GM21717 (cell line): ENCODE measurements around the gene IL6ST.
"Not testable (repeated sequence)": the region's sequence is repeated elsewhere in the genome, so short reads cannot be mapped to it uniquely, and the experiment has no call there.

Experiments used
- ATAC-seq: cut with Tn5 transposase; IDR thresholded peaks from one replicate; pipeline ENCODE4 v1.9.1; 2021; ENCODE audit warnings: mild to moderate bottlenecking, moderate library complexity; ENCODE audit not compliant: unreplicated experiment

IL6ST gene

DNA sequence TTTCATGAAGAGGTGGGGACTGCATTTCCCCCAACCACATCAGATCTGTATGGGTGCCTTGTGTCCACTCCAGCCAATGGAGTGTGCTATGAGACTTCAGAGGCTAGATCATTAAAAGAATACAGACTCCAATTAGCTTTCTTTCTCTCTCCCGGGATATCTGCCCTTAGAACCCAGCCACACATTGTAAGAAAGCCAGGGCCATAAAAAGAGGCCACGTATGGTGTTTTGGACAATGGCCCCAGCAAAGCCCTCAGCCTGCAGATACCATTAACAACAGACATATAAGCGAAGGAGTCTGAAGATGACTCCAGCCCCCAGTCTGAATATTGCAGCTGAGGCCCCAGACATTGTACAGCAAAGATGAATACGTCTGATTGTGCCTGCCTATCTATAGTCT, 21.5 kb downstream of the IL6ST start:
- no peak for ATAC-seq

DNA sequence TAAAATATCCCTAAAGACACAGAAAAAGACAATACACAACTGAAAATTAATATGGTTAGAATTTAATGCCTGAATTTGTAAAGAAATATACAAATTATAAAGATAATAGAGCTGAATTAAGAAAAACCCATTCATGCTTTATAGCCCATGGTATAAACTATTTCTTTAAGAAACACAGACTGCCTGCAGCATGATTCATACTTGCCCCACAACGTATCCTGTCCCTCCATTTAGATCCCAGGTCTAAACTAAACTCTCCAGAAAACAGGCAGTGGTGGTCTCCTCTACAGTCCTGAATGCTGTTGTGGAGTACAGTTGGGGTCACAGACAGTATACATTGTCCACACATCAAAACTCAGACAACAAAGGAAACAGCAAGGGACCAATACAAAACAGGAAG, 24.8 kb downstream of the IL6ST start:
- no peak for ATAC-seq

DNA sequence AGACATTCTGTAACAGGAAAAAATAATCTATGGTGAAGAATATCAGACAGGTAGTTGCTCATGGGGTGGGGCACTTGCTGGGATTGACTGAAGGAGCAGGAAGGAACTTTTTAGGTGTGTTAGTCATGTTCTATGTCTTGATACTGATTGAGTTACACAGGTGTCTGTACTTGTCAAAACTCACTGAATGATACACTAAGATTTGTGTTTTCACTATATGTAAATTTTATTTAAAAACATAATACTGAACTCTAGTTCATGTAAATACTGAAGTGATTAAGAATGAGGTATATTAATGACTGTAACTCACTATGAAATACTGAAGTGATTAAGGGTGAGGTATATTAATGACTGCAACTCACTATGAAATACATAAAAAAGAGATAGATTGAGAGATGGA, 28.5 kb downstream of the IL6ST start:
- ATAC-seq, result no peak

DNA sequence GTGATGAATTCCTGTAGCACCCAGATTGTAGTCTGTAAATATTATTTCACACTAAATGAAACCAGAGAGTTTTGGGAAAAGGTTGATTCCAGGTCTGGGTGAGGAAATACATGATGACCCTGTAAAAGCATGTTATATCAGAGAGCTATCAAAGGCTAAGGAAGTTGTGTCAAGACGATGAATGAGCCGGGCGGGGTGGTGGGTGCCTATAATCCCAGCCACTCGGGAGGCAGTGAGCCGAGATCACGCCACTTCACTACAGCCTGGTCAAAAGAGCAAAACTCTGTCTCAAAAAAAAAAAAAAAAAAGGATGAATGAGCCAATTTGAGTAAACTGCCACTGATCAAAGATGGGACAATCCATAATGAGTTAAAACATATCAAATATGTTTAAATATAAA, 29.2 kb downstream of the IL6ST start:
- ATAC-seq, result no peak

DNA sequence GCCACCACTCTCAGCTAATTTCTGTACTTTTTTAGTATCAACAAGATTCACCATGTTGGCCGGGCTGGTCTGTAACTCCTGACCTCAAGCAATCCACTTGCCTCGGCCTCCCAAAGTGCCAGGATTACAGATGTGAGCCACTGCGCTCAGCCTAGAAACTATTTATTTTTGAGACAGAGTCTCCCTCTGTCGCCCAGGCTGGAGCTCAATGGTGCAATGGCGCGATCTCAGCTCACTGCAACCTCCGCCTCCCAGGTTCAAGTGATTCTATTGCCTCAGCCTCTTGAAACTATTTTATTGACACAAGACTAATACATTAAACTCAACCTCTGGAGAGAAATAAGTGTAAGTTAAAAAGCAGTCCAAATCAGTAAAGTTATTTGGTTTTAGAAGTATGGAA, 34.0 kb downstream of the IL6ST start:
- ATAC-seq, result no peak

DNA sequence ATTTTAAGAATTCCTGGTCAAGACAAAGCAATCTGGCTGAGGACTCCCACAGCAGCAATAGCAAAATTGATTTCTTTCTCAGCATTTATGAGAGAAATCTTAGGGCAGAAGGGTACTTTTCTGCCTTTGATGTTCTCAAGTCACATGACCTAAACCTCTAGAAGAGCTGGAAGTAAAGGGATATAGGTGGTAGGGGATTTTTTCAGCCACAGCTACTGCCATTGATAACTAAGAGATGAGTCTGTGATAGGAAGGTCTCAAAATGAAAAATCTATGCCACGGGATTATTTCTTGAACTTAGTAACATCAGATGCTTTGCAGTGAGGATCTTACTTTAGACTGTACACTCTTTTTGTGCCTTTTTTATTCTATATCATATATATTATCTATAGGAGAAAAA, 35.6 kb downstream of the IL6ST start:
- no peak for ATAC-seq

DNA sequence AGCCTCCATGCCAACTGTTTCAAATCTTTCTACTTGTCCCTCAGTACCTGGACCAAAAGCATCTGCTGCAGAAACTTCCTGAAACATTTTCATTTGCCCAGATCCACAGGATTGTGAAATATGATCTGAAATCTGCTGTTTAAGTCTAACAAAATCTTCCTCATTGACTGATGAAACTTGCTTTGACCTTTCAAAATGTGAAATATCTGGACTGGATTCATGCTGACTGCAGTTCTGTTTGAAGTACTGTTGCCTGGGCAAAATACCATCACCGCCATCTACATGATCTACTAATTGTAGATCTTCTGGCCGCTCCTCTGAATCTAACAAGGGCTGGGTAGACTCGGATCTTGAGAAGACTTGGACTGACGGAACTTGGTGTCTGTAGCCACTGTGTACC, 53.6 kb downstream of the IL6ST start:
- ATAC-seq, result not testable (repeated sequence)

DNA sequence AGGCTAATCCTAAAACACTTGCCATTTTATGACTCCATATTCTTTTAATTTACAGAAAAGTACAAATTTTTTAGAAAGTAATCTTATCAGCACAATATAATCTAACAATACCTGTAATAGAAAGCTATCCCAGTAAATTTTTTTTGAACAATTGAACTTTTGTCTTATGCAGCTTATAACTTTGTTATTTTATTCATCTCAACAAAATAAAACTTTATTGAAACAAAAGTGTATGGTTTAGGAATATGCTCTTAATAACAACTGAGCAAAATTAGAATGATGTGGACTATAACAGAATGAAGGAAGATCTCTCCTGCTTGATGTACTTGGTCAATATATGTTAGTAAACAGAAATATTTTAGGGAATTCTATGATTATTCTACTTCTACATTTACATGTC, 57.2 kb downstream of the IL6ST start:
- ATAC-seq, result not testable (repeated sequence)

DNA sequence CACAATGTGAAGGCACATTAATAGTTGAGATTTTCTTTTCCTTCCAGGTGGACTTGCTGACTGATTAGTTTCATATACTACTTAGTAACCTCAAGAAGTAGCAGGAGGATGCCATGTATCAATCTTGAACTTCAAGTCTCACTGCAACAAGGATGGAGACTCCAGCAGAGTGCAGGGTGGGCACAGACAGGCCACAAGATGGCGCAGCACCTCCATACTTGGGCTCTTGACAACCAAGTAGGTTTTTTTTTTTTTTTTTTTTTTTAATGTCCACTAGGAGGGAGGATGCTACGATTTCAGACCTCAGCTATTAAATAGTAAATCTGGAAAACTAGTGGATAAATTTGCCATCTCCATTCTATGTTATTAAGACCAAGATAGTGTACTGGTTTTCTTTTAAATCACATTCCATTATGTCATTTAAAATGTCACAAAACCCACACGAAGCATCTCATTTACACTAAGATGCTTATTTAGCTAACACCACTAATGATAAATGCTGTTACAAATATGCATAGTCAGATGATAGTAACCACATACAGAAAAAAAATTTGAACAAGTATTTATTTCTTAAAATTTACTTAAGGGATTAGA, 58.6 kb downstream of the IL6ST start:
- no peak for ATAC-seq

DNA sequence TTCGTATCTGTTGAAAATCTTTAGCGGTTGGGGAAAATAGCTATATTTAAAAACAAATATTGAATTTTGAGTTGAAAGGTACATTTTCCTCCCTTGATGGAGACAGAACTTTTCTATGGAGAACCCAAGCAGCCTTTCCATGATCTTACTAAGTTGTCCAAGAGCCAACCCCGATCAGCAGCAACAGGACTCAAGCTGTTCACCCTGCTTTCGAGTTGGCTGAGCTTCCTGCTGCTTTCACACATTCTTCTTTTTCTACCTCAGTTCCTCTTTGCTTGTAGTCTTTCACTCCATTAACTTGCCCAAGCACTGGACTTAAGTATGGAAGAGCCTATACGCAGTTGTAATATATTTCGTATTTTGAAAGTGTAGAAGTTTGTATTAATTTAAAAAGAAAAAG, 59.4 kb downstream of the IL6ST start:
- ATAC-seq, result no peak

DNA sequence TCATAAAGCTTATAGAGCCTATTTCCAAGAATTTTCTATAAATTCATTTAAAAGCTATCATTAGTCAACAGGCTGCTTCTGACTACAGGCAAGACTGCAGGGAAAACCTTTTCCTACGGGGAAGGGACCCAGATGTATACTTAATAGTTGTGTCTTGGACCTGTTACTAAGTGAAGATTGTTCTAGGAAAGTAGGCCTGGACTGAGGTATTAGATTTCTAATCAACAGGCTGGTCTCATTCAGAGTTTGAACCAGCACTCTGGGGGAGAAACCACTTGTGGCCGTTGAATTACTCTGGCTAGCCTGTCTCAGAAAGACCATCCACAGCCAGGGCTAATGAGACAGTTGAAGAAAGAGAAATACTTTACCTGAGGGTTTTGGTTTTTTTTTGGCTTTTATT, 60.0 kb downstream of the IL6ST start:
- ATAC-seq, result no peak

DNA sequence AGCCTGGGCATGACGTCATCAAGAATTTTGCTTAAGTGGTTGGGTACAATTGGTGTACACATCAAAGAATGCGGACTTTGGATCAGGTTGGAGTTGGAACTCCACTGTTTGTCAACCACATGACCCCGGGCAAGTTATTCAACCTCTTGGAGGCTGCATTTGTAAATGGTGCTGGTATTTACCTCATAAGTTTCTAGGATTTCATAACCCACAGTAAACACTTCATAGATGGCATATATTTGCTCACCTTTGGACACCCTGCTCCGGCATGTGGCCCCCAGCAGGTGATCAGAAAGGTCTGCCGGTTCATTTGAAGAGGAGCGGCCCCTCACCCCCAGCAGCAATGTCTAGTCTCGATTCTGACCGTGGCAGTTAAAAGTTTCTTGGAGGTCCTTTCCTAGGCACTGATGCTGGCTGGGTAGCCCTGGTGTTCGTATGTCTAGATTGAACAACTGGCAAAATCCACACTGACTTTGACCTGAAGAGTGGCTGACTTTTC, 60.6 kb downstream of the IL6ST start:
- ATAC-seq, result no peak

DNA sequence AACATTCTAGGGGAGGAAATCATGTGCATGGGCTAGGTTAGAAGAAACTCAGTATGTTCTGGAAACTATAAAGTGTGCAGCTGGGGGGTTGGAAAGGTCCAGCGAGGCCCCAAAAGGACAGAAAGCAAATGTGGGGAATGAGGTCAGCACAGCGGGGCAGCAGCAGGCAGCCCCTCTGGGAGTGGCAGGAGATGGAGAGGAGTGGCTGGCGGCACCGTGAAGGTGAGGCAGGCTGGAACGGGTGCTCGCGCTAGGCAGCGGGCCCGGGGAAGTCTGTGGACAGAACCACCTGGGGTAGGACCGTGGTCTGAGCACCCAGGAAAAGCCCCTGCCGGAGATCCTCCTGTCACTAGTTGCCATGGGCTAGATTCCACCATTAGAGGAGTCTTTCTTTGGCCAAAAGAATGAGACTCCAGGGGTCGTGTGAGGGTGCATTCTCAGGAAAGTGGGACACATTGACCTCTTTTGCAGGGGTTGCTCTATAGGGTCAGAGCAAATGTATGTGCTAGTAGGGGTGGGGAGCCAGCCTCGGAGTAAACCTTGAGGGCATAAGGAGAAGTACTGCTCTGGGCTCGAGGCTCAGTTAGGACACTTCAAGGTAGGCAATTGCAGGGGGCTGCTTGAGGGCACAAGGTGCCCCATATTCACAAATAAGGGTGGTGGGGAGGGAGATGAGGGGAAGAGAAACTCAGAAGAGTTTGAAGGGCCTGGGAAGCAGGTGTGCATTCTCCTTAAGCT, 61.2 kb downstream of the IL6ST start:
- ATAC-seq, result no peak

DNA sequence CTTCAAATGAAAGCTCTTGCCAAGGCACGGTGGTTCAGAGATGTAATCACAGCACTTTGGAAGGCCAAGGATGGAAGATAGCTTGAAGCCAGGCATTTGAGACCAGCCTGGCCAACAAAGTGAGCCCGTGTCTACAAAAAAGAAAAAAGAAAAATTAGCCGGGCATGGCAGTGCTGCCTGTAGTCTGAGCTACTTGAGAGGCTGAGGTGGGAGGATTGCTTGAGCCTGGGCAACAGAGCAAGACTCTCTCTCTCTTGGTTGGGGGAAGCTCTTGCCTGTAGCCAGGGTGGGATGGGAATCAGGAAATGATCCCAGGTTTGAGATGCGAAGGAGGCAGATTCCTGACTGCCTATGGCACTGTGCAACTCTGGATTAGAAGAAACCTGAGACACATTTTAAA, 62.1 kb downstream of the IL6ST start:
- no peak for ATAC-seq

DNA sequence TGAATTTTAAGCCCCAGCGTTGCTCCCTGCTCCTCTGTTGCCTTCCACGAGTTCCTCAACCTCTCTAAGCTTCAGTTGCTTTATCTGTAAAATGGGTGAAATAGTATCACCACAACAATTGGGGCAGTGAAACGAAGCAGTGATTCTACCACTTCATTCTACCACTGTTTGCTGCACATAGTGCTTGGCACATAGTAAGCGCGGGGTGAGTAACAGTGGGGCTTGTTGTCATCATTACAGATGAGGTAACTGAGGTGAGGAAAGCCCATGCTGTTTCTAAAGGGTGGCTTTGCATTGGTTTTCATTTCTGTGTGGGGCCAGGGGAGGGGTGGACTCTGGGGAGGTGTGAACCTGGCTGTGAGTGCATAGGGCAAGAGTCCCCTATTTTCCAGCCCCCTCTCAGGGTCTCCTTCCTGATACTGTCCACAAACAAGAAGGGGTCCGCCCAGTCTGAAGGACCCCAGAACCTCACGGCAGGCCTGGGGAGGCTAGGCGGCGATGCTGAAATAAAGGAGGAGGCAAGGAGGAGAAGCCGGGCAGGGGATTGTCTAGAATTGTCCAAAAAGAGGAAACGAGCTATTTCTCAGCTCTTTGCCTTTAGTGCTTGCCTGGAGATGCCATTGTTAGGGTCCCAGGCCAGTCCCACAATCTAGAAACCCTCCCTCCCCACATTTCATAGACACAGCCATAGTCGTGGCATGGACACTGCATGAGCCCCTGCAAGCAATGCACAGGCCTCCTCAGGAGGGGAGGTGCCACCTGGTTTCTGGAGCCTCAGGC, 65.6 kb downstream of the IL6ST start:
- ATAC-seq, result no peak

DNA sequence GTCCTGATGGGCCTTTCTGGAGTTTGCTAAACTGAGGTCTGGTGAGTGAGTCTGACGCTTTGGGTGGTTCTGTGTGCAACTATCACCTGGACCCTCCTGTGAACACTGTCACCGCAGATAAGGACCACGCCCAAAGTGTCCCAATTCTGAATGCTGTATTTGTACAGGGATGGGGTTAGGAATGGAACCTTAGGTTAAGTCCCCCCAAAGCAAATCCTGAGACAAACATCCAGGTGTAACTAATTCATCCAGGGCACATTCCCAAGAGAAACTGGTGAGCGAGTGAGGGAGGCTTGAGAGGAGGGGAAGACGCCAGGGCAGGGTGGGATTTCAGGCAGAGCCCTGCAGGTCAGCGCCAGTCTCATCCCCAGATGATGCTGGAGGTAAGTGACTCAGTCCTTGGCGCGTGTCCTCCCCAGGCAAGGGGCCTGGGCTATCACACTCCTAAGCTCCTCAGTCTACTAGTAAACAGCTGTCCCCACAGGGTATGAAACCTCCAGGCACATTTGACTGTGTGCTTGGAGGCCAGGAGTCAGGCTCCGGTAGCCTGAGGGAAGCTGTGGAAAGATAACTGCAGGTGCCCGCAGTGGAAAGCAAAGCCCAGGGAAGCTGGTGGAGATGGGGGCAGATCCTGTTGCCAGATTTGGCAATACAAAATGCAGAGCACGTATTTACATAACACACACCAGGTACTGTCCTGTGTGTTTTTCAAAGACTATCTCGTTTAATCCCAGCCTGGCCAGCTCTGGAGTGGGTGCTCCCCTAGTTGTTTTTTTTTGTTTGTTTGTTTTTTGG, 66.7 kb downstream of the IL6ST start:
- no peak for ATAC-seq

DNA sequence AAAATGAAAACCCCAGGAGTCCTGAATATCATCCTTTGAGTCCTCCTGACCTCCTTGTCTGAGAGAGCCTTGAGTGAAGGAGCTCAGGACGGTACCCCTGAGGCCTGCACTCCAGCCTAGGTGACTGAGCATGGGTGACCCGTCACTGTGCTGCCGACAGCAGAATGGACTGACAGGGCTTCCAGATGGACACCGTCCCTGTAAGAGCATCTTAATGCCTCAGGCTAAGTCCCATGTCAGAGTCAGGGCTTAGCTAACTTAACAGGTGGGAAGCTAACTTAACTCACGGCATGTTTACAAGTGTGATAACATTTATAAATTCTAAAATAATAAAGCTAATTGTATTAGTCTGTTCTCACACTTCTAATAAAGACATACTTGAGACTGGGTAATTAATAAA, 68.3 kb downstream of the IL6ST start:
- ATAC-seq, result no peak

DNA sequence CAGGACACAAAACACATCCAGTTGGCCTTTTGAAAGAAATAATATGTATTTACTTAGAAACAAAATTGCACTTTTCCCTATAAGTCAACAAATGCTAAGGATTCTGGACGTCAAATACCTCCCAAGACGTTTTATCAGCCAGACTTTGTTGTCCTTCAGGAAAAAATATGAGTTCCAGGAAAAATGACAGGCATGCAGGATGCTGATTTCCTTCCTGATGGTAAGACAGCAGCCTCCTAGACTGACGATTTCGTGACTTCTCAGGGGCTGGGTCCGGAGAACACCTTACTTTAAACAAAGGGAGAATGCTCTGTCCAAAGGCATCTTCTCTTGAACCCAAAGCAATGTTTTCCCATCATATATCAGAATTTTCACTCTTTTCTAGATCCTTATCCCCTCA, 69.1 kb downstream of the IL6ST start:
- no peak for ATAC-seq

DNA sequence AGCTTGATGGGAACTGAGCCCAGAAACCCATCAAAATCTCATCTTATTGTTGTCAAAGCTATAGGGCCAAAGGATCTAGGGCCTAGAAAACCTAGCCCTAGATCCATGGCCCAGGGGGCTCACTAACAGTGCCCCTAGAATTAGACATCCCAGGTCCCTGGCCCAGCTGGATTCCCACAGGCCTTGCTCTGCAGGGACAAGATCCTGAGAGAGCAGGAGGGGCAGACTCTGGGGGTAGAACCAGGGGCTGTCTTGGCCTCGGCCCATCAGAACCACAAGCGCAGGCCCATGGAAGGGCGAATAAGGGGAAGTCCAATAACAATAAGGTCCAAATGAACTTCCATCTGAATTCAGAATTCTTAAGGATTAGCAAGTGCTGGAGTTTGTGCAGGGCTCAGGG, 69.6 kb downstream of the IL6ST start:
- no peak for ATAC-seq

DNA sequence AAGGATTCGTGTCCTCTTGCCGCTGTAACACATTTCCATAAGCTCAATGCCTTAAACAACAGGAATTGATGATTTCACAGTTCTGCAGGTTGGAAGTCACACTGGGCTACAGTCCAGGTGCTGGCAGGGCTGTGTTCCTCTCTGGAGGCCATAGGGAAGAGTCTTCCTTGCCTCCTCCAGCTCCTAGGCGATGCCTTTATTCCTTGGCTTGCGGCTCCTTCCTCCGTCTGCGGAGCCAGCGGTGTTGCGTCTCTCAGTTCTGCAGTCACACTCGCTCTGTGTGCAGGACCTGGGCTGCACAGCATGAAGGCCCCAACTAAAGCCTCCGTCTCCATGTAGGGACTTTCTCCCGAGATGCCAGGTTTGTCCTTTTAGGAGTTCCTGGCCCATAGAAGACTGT, 70.0 kb downstream of the IL6ST start:
- ATAC-seq, result no peak

DNA sequence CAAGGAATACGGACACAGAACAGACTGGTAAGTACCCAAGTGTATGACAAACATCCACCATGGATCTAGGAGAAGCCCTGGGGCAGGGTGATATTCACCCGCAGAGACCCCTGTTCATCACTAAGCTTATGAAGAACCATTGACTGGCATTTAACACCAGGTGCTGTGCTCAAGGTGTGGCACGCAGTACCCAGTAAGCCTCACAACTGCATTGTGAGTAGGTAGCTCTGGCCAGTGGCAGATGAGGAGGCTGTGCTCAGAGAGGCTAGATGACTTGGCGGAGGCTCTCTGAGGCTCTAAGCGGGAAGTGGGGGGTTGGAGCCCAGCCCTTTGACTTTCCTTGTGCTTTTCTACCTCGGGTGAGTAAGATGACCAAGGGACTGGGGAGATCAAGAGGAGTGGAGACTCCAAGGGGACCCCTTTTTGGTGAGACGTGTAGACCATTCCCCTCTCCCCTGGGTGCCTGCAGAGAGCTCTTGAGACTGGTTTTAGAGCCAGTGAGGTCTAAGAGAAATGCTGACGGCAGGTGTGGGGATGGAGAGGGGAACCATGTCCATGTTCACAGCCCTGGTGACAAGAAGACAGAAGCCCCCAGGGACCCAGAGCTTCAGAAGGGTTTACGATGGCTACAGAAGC, 70.8 kb downstream of the IL6ST start:
- ATAC-seq, result no peak
